HEK293 (cell line): ENCODE results near the gene SORL1.

Experiments
- CTCF ChIP-seq: fragments of 450-650 bp; formaldehyde crosslinking; IDR thresholded peaks from 2 replicates; pipeline ENCODE4 v1.5.1; 2016; ENCODE audit warnings: missing biosample characterization, missing genetic modification characterization
- REPIN1 ChIP-seq: fragments of 450-650 bp; formaldehyde crosslinking; IDR thresholded peaks from 2 replicates; pipeline ENCODE4 v1.5.1; 2017; ENCODE audit warnings: missing biosample characterization, missing genetic modification characterization, low read depth
- ZBTB44 ChIP-seq: fragments of 450-650 bp; IDR thresholded peaks from 2 replicates; pipeline ENCODE4 v1.5.1; 2018; ENCODE audit warnings: missing biosample characterization, mild to moderate bottlenecking, missing genetic modification characterization
- ZNF629 ChIP-seq: fragments of 450-650 bp; formaldehyde crosslinking; IDR thresholded peaks from 2 replicates; pipeline ENCODE4 v1.5.1; 2017; ENCODE audit warnings: missing biosample characterization, missing genetic modification characterization
- ZNF658 ChIP-seq: fragments of 450-650 bp; formaldehyde crosslinking; IDR thresholded peaks from 2 replicates; pipeline ENCODE4; 2016; ENCODE audit warnings: missing biosample characterization, missing genetic modification characterization

- TF ChIP-seq REPIN1 (no peak), ZBTB44 (tag by site-specific recombination) (no peak), CTCF (no peak), ZNF658 (no peak), ZNF629 (tag by site-specific recombination) (no peak)
These were observed 37.8 kb upstream of the SORL1 start for GRCh38 chr11:121414141-121414913.
